HEK293 (cell line): ENCODE measurements around the gene ABCC10.

ENCODE experiments used
- GLI4 ChIP-seq: fragments of 450-650 bp; formaldehyde crosslinking; IDR thresholded peaks from 2 replicates; pipeline ENCODE4 v1.5.1; 2016; ENCODE audit warnings: missing biosample characterization, missing genetic modification characterization
- KLF16 ChIP-seq: fragments of 450-650 bp; formaldehyde crosslinking; IDR thresholded peaks from 2 replicates; pipeline ENCODE4 v1.5.1; 2017; ENCODE audit warnings: missing biosample characterization, missing genetic modification characterization
- KLF7 ChIP-seq: fragments of 450-650 bp; formaldehyde crosslinking; IDR thresholded peaks from 2 replicates; pipeline ENCODE4 v1.5.1; 2016; ENCODE audit warnings: missing biosample characterization, missing genetic modification characterization, borderline replicate concordance
- KLF8 ChIP-seq: fragments of 450-650 bp; formaldehyde crosslinking; IDR thresholded peaks from 2 replicates; pipeline ENCODE4 v1.5.1; 2016; ENCODE audit warnings: missing biosample characterization, missing genetic modification characterization
- PBX3 ChIP-seq: sonication (generic); formaldehyde crosslinking; IDR thresholded peaks from 2 replicates; pipeline ENCODE4 v1.8.1; 2022; ENCODE audit warnings: mild to moderate bottlenecking, moderate library complexity, missing genetic modification reagents
- PRDM6 ChIP-seq: fragments of 450-650 bp; formaldehyde crosslinking; IDR thresholded peaks from 2 replicates; pipeline ENCODE4 v1.5.1; 2017; ENCODE audit warnings: missing biosample characterization, missing genetic modification characterization
- ZBTB21 ChIP-seq: fragments of 450-650 bp; formaldehyde crosslinking; IDR thresholded peaks from 2 replicates; pipeline ENCODE4 v1.5.1; 2017; ENCODE audit warnings: missing biosample characterization, missing genetic modification characterization
- ZBTB49 ChIP-seq: fragments of 450-650 bp; formaldehyde crosslinking; IDR thresholded peaks from 2 replicates; pipeline ENCODE4 v1.5.1; 2016; ENCODE audit warnings: missing biosample characterization, missing genetic modification characterization, low read depth
- ZEB2 ChIP-seq: fragments of 450-650 bp; formaldehyde crosslinking; IDR thresholded peaks from 2 replicates; pipeline ENCODE4 v1.5.1; 2016; ENCODE audit warnings: missing biosample characterization, missing genetic modification characterization
- ZNF112 ChIP-seq: fragments of 450-650 bp; formaldehyde crosslinking; IDR thresholded peaks from 2 replicates; pipeline ENCODE4 v1.5.0; 2017; ENCODE audit warnings: missing biosample characterization, missing genetic modification characterization
- ZNF266 ChIP-seq: fragments of 450-650 bp; formaldehyde crosslinking; IDR thresholded peaks from 2 replicates; pipeline ENCODE4 v1.5.1; 2016; ENCODE audit warnings: missing biosample characterization, missing genetic modification characterization, low read depth
- ZNF280C ChIP-seq: fragments of 450-650 bp; formaldehyde crosslinking; IDR thresholded peaks from 2 replicates; pipeline ENCODE4 v1.5.1; 2016; ENCODE audit warnings: missing biosample characterization, missing genetic modification characterization
- ZNF311 ChIP-seq: fragments of 450-650 bp; formaldehyde crosslinking; IDR thresholded peaks from 2 replicates; pipeline ENCODE4 v1.5.1; 2017; ENCODE audit warnings: missing biosample characterization, missing genetic modification characterization, borderline replicate concordance
- ZNF362 ChIP-seq: fragments of 450-650 bp; formaldehyde crosslinking; IDR thresholded peaks from 2 replicates; pipeline ENCODE4 v1.5.1; 2016; ENCODE audit warnings: missing biosample characterization, missing genetic modification characterization
- ZNF398 ChIP-seq: fragments of 450-650 bp; formaldehyde crosslinking; IDR thresholded peaks from 2 replicates; pipeline ENCODE4 v1.5.1; 2017; ENCODE audit warnings: missing biosample characterization, missing genetic modification characterization
- ZNF580 ChIP-seq: fragments of 450-650 bp; formaldehyde crosslinking; IDR thresholded peaks from 2 replicates; pipeline ENCODE4 v1.5.1; 2016; ENCODE audit warnings: missing biosample characterization, missing genetic modification characterization
- ZNF624 ChIP-seq: fragments of 450-650 bp; formaldehyde crosslinking; IDR thresholded peaks from 2 replicates; pipeline ENCODE4 v1.5.1; 2017; ENCODE audit warnings: missing biosample characterization, missing genetic modification characterization
- ZNF645 ChIP-seq: fragments of 450-650 bp; formaldehyde crosslinking; IDR thresholded peaks from 2 replicates; pipeline ENCODE4; 2016; ENCODE audit warnings: missing biosample characterization, missing genetic modification characterization
- ZNF654 ChIP-seq: fragments of 450-650 bp; formaldehyde crosslinking; IDR thresholded peaks from 2 replicates; pipeline ENCODE4 v1.5.1; 2016; ENCODE audit warnings: low read depth, missing biosample characterization, missing genetic modification characterization
- ZNF670 ChIP-seq: fragments of 450-650 bp; formaldehyde crosslinking; IDR thresholded peaks from 2 replicates; pipeline ENCODE4 v1.5.1; 2016; ENCODE audit warnings: missing biosample characterization, missing genetic modification characterization, low read depth
- ZNF707 ChIP-seq: fragments of 450-650 bp; formaldehyde crosslinking; IDR thresholded peaks from 2 replicates; pipeline ENCODE4 v1.5.1; 2016; ENCODE audit warnings: missing biosample characterization, missing genetic modification characterization
- ZNF747 ChIP-seq: fragments of 450-650 bp; formaldehyde crosslinking; IDR thresholded peaks from 2 replicates; pipeline ENCODE4 v1.5.1; 2016; ENCODE audit warnings: missing biosample characterization, missing genetic modification characterization
- ZNF777 ChIP-seq: fragments of 450-650 bp; formaldehyde crosslinking; IDR thresholded peaks from 2 replicates; pipeline ENCODE4 v1.5.1; 2017; ENCODE audit warnings: missing biosample characterization, missing genetic modification characterization, borderline replicate concordance
- ZNF830 ChIP-seq: fragments of 450-650 bp; IDR thresholded peaks from 2 replicates; pipeline ENCODE4 v1.5.0; 2018; ENCODE audit warnings: missing biosample characterization, missing genetic modification characterization, low read depth, mild to moderate bottlenecking, moderate library complexity
- ZSCAN4 ChIP-seq: fragments of 450-650 bp; formaldehyde crosslinking; IDR thresholded peaks from 2 replicates; pipeline ENCODE4 v1.5.1; 2017; ENCODE audit warnings: missing biosample characterization, missing genetic modification characterization

ABCC10 gene

GRCh38 chr6:43455531-43456428, 28.4 kb downstream of the ABCC10 start, which contains the start of gene DLK2 (continued):
- TF ChIP-seq PRDM6 (tag by site-specific recombination) (no peak), ZNF580 (tag by site-specific recombination) (no peak), KLF8 (peak; percentile 92), ZNF280C (tag by site-specific recombination) (no peak), ZBTB21 (tag by site-specific recombination) (no peak), ZNF777 (peak; percentile 83), ZNF624 (tag by site-specific recombination) (no peak), KLF16 (tag by site-specific recombination) (peak; percentile 89), ZNF747 (no peak), ZNF398 (tag by site-specific recombination) (peak; percentile 90), ZNF654 (no peak), ZNF362 (tag by site-specific recombination) (no peak), ZNF112 (tag by site-specific recombination) (no peak), ZEB2 (tag by site-specific recombination) (peak; percentile 52; the same call in 1 of the 2 replicates), PBX3 (no peak), ZNF670 (no peak), KLF7 (tag by site-specific recombination) (peak; percentile 94), ZNF645 (tag by site-specific recombination) (no peak), ZNF311 (no peak), ZNF266 (tag by site-specific recombination) (no peak), ZNF830 (tag by site-specific recombination) (no peak), ZBTB49 (tag by site-specific recombination) (no peak), ZNF707 (tag by site-specific recombination) (no peak), ZSCAN4 (tag by site-specific recombination) (peak; percentile 54), GLI4 (no peak)
